Esophagus muscularis mucosa (tissue), 4 donors: ENCODE data around the gene MPEG1. TPM values are rescaled to one million over a fixed set of nuclear protein-coding genes. Genes with fewer than 3 reads are reported as not detected.

Experiments
- DNase-seq: peaks from one replicate; pipeline ENCODE4 v3.0.0-alpha.2; 2017; ENCODE audit errors: extremely low spot score
- H3K27ac ChIP-seq, 4 donors: fragments of 200-600 bp; sonication (generic); replicated peaks in 1 of 4; 1 replicate in 3 of 4; 2 replicates in 1 of 4; pipeline ENCODE4 v1.5.1; 2016 to 2019; ENCODE audit warnings: mild to moderate bottlenecking in 1 of 4
- H3K27me3 ChIP-seq, 4 donors: fragments of 200-600 bp; sonication (generic); one replicate each; pipeline versions ENCODE4 v1.5.1 to v1.6.0; 2016 to 2019
- H3K36me3 ChIP-seq, 4 donors: fragments of 200-600 bp; sonication (generic); one replicate each; pipeline ENCODE4 v1.5.1; 2016 to 2019
- H3K4me1 ChIP-seq, 4 donors: fragments of 200-600 bp; sonication (generic); one replicate each; pipeline ENCODE4 v1.5.1; 2016 to 2019
- H3K4me3 ChIP-seq, 4 donors: fragments of 200-600 bp; sonication (generic); 1 replicate in 2 of 4; 2 replicates in 2 of 4; pipeline ENCODE4 v1.5.1; 2016 to 2019; ENCODE audit warnings: mild to moderate bottlenecking in 4 of 4, moderate library complexity in 1 of 4
- H3K9me3 ChIP-seq, 4 donors: fragments of 200-600 bp; sonication (generic); 1 replicate in 3 of 4; 2 replicates in 1 of 4; pipeline ENCODE4 v1.5.1; 2016 to 2019
- EP300 ChIP-seq: sonication (generic); formaldehyde crosslinking; IDR thresholded peaks from one replicate; pipeline ENCODE4 v1.6.1; 2017; ENCODE audit warnings: antibody characterized with exemption
- POLR2A ChIP-seq: fragments of 450-650 bp; IDR thresholded peaks from one replicate; pipeline ENCODE4 v1.6.1; 2017; ENCODE audit warnings: antibody characterized with exemption, moderate library complexity, mild to moderate bottlenecking, low read depth
- POLR2AphosphoS5 ChIP-seq, 2 donors: sonication (generic); formaldehyde crosslinking; IDR thresholded peaks; one replicate each; pipeline ENCODE4 v1.6.1; 2017; ENCODE audit warnings: antibody characterized with exemption in 2 of 2
- WGBS: methylation state at CpG from one replicate; pipeline ENCODE4 v1.1.5; 2018; 5-methylcytosine and 5-hydroxymethylcytosine counted together
- intact Hi-C: fragments of 100-400 bp; cut with DNase I; formaldehyde crosslinking; loops from one replicate; pipeline ENCODE4 v1.15.1; 2023
- total RNA-seq, 4 donors: library from RNA; depleted of rRNA; stranded (reverse); fragments of >200 nt; gene quantifications; one replicate each; pipeline versions ENCODE4 v1.1.0 to v1.2.1, GENCODE V29; 2016
- TF ChIP-seq, protein P1 (sequence below), 3 experiments: fragments of 200-600 bp in 2 of 3; fragments of 450-650 bp in 1 of 3; sonication (generic) in 2 of 3; IDR thresholded peaks; one replicate each; pipeline ENCODE4 v1.5.1; 2017 to 2019; ENCODE audit warnings: antibody characterized with exemption in 3 of 3, mild to moderate bottlenecking in 2 of 3, moderate library complexity in 1 of 3

Gene MPEG1
- total RNA-seq, 4 donors from 2014 or later: 10.1 to 36.1 (median 14.8) TPM

DNA sequence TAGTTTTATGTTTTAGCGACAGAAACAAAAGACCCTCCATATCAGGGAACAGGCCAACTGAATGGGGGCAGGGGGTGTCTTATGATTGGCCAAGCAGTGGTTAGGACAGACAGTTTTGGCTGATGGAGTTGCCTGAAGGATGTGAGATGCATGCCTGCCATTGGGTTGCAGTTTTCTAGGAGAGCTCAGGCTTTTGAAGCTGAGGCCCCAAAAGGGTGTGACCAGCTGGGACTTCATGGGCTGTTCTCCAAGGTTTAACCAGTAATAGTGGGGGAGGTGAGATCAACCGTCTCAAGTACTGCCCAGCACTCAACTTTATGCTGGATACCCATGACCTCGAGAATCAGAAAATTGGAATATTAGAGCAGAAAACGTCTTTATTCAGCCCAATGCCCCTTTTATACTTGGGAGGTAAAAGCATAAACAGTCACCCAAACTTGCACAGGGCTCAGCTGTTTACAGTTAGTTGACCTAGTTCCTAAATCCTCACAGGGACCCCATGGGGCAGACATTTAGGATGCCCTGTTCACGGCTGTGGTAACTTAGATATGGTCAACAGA lies 27.3 kb downstream of the MPEG1 start:
- intact Hi-C loops: no loop called here
- DNase-seq: no peak
- no peak overlapping the region for H3K4me3 ChIP-seq
- peaks cover 3 to 14% (median 10%) of the 10 kb centered on the region in 4 donors for H3K36me3 ChIP-seq
- TF ChIP-seq POLR2AphosphoS5 (IDR thresholded peaks at IDR 0.05) (no peak), EP300 (no peak), POLR2A (no peak)
- TF ChIP-seq, protein P1, sequence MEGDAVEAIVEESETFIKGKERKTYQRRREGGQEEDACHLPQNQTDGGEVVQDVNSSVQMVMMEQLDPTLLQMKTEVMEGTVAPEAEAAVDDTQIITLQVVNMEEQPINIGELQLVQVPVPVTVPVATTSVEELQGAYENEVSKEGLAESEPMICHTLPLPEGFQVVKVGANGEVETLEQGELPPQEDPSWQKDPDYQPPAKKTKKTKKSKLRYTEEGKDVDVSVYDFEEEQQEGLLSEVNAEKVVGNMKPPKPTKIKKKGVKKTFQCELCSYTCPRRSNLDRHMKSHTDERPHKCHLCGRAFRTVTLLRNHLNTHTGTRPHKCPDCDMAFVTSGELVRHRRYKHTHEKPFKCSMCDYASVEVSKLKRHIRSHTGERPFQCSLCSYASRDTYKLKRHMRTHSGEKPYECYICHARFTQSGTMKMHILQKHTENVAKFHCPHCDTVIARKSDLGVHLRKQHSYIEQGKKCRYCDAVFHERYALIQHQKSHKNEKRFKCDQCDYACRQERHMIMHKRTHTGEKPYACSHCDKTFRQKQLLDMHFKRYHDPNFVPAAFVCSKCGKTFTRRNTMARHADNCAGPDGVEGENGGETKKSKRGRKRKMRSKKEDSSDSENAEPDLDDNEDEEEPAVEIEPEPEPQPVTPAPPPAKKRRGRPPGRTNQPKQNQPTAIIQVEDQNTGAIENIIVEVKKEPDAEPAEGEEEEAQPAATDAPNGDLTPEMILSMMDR (IDR thresholded peaks at IDR 0.05): no peak
- no peaks in the 10 kb centered on the region for H3K27me3 ChIP-seq
- peak overlapping the region in 1 of 4 donors; percentile 50 for H3K27ac ChIP-seq
- WGBS: 69% methylated on average over 5 of the region's 5 CpGs
- H3K4me1 ChIP-seq: peaks cover 7 to 50% (median 30%) of the 10 kb centered on the region in 4 donors
- no peaks in the 10 kb centered on the region for H3K9me3 ChIP-seq

DNA sequence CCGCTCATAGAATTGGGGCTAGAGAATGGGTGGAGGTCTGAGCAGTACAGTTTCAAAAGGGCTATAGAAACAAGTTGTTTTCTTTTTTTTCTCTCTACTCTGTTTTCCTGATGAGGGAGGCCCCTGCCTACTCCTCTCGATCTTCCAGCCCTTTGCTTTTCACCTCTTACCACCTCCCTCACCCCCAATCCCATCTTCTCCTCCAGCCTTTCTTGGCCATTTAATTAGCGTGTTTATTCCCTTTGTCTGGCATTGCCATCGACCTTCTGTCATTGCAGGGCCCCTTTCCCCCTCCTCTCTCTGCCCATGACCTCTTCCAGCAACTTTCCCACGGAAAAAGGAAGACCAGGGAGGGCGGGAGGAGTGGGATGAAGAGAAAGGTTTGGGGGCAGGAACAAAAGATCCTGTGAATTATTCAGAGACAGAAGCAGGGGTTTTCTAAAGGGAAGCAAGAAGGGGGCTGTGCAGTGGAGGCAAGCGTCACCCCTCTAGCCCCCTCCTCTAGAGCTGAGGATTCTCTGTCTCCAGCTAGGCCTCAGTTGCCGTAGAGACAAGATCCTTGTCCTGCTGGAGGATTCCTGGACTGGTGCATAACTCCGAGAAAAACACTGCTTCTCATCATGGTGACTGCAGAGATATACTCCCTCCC lies 27.9 kb downstream of the MPEG1 start:
- peak overlapping the region in 1 of 4 donors; percentile 50 for H3K27ac ChIP-seq
- WGBS: 72% methylated on average over 9 of the region's 9 CpGs
- intact Hi-C loops: no loop called here
- H3K27me3 ChIP-seq: no peaks in the 10 kb centered on the region
- DNase-seq: no peak
- H3K4me1 ChIP-seq: peaks cover 6 to 47% (median 30%) of the 10 kb centered on the region in 4 donors
- H3K4me3 ChIP-seq: no peak overlapping the region
- H3K9me3 ChIP-seq: no peaks in the 10 kb centered on the region
- TF ChIP-seq EP300: no peak
- TF ChIP-seq POLR2A: no peak
- TF ChIP-seq, protein P1 (IDR thresholded peaks at IDR 0.05): no peak
- no peak for TF ChIP-seq POLR2AphosphoS5 (IDR thresholded peaks at IDR 0.05)
- H3K36me3 ChIP-seq: peaks cover 3 to 14% (median 10%) of the 10 kb centered on the region in 4 donors

DNA sequence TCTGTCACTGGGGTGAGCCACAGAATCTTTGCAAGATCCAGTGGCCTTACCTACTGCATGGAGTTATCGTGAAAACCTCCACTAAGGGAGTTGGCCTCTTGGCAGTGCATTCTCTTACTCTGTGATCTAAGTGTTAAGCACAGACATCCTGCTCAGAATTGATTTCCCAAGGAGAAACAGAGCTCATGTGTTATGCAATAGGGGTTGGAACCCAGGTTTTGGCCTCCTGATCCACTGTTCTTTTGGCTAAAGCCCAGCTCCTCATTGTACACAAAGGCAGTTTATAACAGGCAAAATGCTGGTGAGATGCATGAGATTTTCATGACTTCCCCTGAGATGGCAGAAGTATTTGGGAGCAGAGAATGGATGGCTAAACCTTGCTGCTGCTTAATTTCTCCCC lies 29.0 kb downstream of the MPEG1 start:
- H3K27ac ChIP-seq: peak overlapping the region in 2 of 4 donors; percentile 20 to 50
- intact Hi-C loops: no loop called here
- H3K4me3 ChIP-seq: no peak overlapping the region
- H3K4me1 ChIP-seq: peaks cover 3 to 43% (median 30%) of the 10 kb centered on the region in 4 donors
- no peak for DNase-seq
- H3K36me3 ChIP-seq: peaks cover 3 to 14% (median 8%) of the 10 kb centered on the region in 4 donors
- WGBS: 50% methylated on average over 1 of the region's 1 CpG
- TF ChIP-seq, protein P1 (IDR thresholded peaks at IDR 0.05): no peak
- peak in 1 of 2 donors; percentile 55 for TF ChIP-seq POLR2AphosphoS5 (IDR thresholded peaks at IDR 0.05)
- no peaks in the 10 kb centered on the region for H3K27me3 ChIP-seq
- no peaks in the 10 kb centered on the region for H3K9me3 ChIP-seq

DNA sequence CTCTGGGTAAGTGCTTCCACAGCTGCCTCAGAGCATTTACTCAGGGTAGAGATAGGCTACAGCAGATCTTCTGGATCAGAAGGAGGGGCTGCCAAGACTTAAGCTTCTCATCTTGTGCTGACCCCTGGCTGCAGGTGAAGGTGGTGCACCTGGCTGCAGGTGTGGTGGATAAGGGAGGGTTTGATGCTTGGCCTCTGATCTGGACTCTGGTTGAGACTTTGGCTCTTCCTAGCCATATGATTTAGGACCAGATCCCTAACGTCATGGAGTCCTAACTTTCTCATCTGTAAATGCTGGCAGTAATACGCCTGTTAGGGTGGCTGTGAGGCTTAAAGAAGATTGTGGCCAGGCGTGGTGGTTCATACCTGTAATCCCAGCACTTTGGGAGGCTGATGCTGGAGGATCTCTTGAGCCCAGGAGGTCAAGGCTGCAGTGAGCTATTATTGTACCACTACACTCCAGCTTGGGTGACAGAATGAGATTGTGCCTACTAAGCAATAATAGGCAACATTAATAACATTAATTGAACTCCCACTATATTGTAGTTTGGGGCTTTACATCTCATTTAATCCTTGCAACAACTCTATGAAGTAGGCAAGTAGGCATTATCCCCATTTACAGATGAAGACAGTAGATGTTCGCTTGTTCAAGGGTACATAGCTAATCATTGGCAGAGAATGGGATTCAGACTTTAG lies 30.1 kb downstream of the MPEG1 start:
- no peak overlapping the region for H3K4me3 ChIP-seq
- TF ChIP-seq, protein P1 (IDR thresholded peaks at IDR 0.05): peak in 1 of 3 experiments; percentile 13
- no peak for TF ChIP-seq POLR2AphosphoS5 (IDR thresholded peaks at IDR 0.05)
- H3K27me3 ChIP-seq: no peaks in the 10 kb centered on the region
- DNase-seq: no peak
- H3K27ac ChIP-seq: no peak overlapping the region
- intact Hi-C loops: no loop called here
- H3K9me3 ChIP-seq: no peaks in the 10 kb centered on the region
- peaks cover 3 to 14% (median 8%) of the 10 kb centered on the region in 4 donors for H3K36me3 ChIP-seq
- H3K4me1 ChIP-seq: peaks cover 0 to 33% (median 25%) of the 10 kb centered on the region in 4 donors
- 88% methylated on average over 4 of the region's 4 CpGs for whole genome bisulfite sequencing
